ENCODE data around the gene SDHB. TPM values are rescaled to one million over a fixed set of nuclear protein-coding genes. Genes with fewer than 3 reads are reported as not detected.

SDHB gene
- total RNA-seq, 1 experiment from 2014 or later, result 212 TPM

- no TSS peak for BruUV-seq (replicated peaks)
- H3K4me3 ChIP-seq (ENCODE audit: low read depth in 2 of 2, low read length in 2 of 2), result no peak overlapping the region
- intact Hi-C loops (cut with micrococcal nuclease; ENCODE audit: unreplicated experiment) (no loop called here), in situ Hi-C loops (cut with HindIII; ENCODE audit: low pct_unique_long_range_greater_than_20kb, low sequenced_read_pairs) (no loop called here)
- no peaks in the 10 kb centered on the region for H3K9me3 ChIP-seq (ENCODE audit: control insufficient read depth, insufficient read depth, low read depth, low read length)
- POLR2A ChIA-PET, result no interaction called here
- H3K4me1 ChIP-seq (ENCODE audit: control insufficient read depth, insufficient read depth, low read length), result peaks cover 31% of the 10 kb centered on the region
- CTCF ChIA-PET, result no interaction called here
- H3K36me3 ChIP-seq (ENCODE audit: control insufficient read depth, insufficient read depth, low read length), result peaks cover 4% of the 10 kb centered on the region
- H3K27me3 ChIP-seq (ENCODE audit: control insufficient read depth, insufficient read depth, low read length), result no peaks in the 10 kb centered on the region
- H3K27ac ChIP-seq (ENCODE audit: low read length), result no peak overlapping the region
- no peak for ATAC-seq
- TF ChIP-seq TCF7L2 (IDR thresholded peaks at IDR 0.05; ENCODE audit: low read depth, low read length) (no peak), REST (IDR thresholded peaks at IDR 0.05; ENCODE audit: insufficient read depth in 1 of 2, low read depth in 2 of 2, low read length in 1 of 2) (no peak), CTCF (IDR thresholded peaks at IDR 0.05) (no peak), SIN3A (IDR thresholded peaks at IDR 0.05; ENCODE audit: borderline replicate concordance, insufficient read depth, low read depth, low read length) (no peak), POLR2AphosphoS5 (IDR thresholded peaks at IDR 0.05; ENCODE audit: low read depth, low read length) (no peak)
- DNase-seq (ENCODE audit: low read depth, low spot score), result no peak
Measured at GRCh38 chr1:17014671-17015567, 38.9 kb downstream of the SDHB start.

- no peak overlapping the region for H3K4me3 ChIP-seq (ENCODE audit: low read depth in 2 of 2, low read length in 2 of 2)
- H3K36me3 ChIP-seq (ENCODE audit: control insufficient read depth, insufficient read depth, low read length), result no peaks in the 10 kb centered on the region; the same call in 1 of the 2 replicates
- BruUV-seq (replicated peaks), result no TSS peak
- ChIA-PET POLR2A (no interaction called here), CTCF (interaction anchor here (0.6 kb wide), 1 partner anchor 464 kb away, joined by 7 read pairs; no protein-coding TSS in a partner anchor)
- no peak overlapping the region for H3K27ac ChIP-seq (ENCODE audit: low read length)
- no peak for DNase-seq (ENCODE audit: low read depth, low spot score)
- in situ Hi-C loops (cut with HindIII; ENCODE audit: low pct_unique_long_range_greater_than_20kb, low sequenced_read_pairs), result no loop called here
- H3K9me3 ChIP-seq (ENCODE audit: control insufficient read depth, insufficient read depth, low read depth, low read length), result no peaks in the 10 kb centered on the region
- no peak for ATAC-seq
- H3K4me1 ChIP-seq (ENCODE audit: control insufficient read depth, insufficient read depth, low read length), result peaks cover 31% of the 10 kb centered on the region
- intact Hi-C loops (cut with micrococcal nuclease; ENCODE audit: unreplicated experiment), result no loop called here
- H3K27me3 ChIP-seq (ENCODE audit: control insufficient read depth, insufficient read depth, low read length), result no peaks in the 10 kb centered on the region
- TF ChIP-seq TCF7L2 (IDR thresholded peaks at IDR 0.05; ENCODE audit: low read depth, low read length) (no peak), POLR2AphosphoS5 (IDR thresholded peaks at IDR 0.05; ENCODE audit: low read depth, low read length) (no peak), SIN3A (IDR thresholded peaks at IDR 0.05; ENCODE audit: borderline replicate concordance, insufficient read depth, low read depth, low read length) (no peak), CTCF (IDR thresholded peaks at IDR 0.05) (no peak)
Measured at GRCh38 chr1:17013491-17014320, 40.1 kb downstream of the SDHB start.
